H54 (cell line): ENCODE results near the gene GBP3.
"Not testable (repeated sequence)": the region's sequence is repeated elsewhere in the genome, so short reads cannot be mapped to it uniquely, and the experiment has no call there.

Experiments used
- DNase-seq: peaks from one replicate; pipeline ENCODE4 v3.0.0; 2011; ENCODE audit warnings: low spot score, mixed read lengths; ENCODE audit not compliant: insufficient read length
- FAIRE-seq: peaks from 3 replicates; lab custom pipeline; 2011; peaks lifted over from hg19 to GRCh38; lab: Jason Lieb, UNC
- POLR2A ChIP-seq: IDR thresholded peaks from 2 replicates; pipeline ENCODE4 v1.6.1; 2011; ENCODE audit warnings: low read depth, mild to moderate bottlenecking, low read length

The GBP3 gene

GRCh38 chr1:88976235-88976634 lies 46.4 kb downstream of the GBP3 start:
- no peak for DNase-seq
- no peak for TF ChIP-seq POLR2A
- no peak for FAIRE-seq

DNA sequence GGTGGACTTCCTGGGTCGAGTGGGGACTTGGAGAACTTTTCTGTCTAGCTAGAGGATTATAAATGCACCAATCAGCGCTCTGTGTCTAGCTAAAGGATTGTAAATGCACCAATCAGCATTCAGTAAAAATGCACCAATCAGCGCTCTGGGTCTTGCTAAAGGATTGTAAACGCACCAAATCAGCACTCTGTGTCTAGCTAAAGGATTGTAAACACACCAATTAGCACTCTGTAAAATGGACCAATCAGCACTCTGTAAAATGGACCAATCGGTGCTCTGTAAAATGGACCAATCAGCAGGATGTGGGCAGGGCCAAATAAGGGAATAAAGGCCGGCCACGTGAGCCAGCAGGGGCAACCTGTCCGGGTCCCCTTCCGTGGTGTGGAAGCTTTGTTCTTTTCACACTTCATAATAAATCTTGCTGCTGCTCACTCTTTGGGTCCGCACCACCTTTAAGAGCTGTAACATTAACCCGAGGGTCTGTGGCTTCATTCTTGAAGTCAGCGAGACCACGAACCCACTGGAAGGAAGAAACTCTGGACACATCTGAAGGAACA lies 48.0 kb downstream of the GBP3 start:
- FAIRE-seq, DNase-seq: not testable (repeated sequence)

- DNase-seq (no peak), FAIRE-seq (peak; percentile 71)
- no peak for TF ChIP-seq POLR2A
Observed at GRCh38 chr1:88973520-88974137, 49.0 kb downstream of the GBP3 start.

- no peak for TF ChIP-seq POLR2A
- no peak for DNase-seq
- FAIRE-seq = peak; percentile 30
Observed at GRCh38 chr1:88961647-88962275, 60.9 kb downstream of the GBP3 start.

- DNase-seq (no peak), FAIRE-seq (no peak)
- no peak for TF ChIP-seq POLR2A
Observed at GRCh38 chr1:88961081-88961480, 61.6 kb downstream of the GBP3 start.
